Naive B cell (primary cell): Measurements from ENCODE around the gene PEAK1. TPM values are rescaled to one million over a fixed set of nuclear protein-coding genes. Genes with fewer than 3 reads are reported as not detected.

Experiments
- ATAC-seq, 2 donors: fragments of 150-1000 bp; cut with Tn5 transposase; 2 replicates each; pipeline ENCODE4 v1.10.0; 2021; ENCODE audit warnings: low read depth in 2 of 2, mild to moderate bottlenecking in 2 of 2, moderate library complexity in 2 of 2
- DNase-seq: peaks from one replicate; pipeline ENCODE4 v3.0.0; 2022
- H3K27ac Mint-ChIP-seq, 6 donors: one replicate each; pipeline ENCODE4 v1.8.0; 2020 to 2022; ENCODE audit warnings: mild to moderate bottlenecking in 6 of 6, mixed read lengths in 6 of 6, moderate library complexity in 5 of 6, inconsistent platforms in 2 of 6
- H3K27me3 Mint-ChIP-seq, 3 donors: one replicate each; pipeline ENCODE4 v1.8.0; 2021 to 2022; ENCODE audit warnings: mixed read lengths in 3 of 3, mild to moderate bottlenecking in 1 of 3
- H3K36me3 Mint-ChIP-seq, 2 donors: one replicate each; pipeline ENCODE4 v1.8.0; 2020 to 2022; ENCODE audit warnings: mixed read lengths in 2 of 2, inconsistent platforms in 1 of 2, mild to moderate bottlenecking in 1 of 2
- H3K4me1 Mint-ChIP-seq, 3 donors: one replicate each; pipeline ENCODE4 v1.8.0; 2020 to 2022; ENCODE audit warnings: mixed read lengths in 3 of 3, inconsistent platforms in 1 of 3, mild to moderate bottlenecking in 1 of 3, moderate library complexity in 1 of 3
- H3K4me3 Mint-ChIP-seq, 8 donors: one replicate each; pipeline ENCODE4 v1.8.0; 2020 to 2022; ENCODE audit warnings: mild to moderate bottlenecking in 8 of 8, mixed read lengths in 8 of 8, moderate library complexity in 8 of 8, inconsistent platforms in 2 of 8
- H3K9me3 Mint-ChIP-seq, 7 donors: one replicate each; pipeline ENCODE4 v1.8.0; 2020 to 2022; ENCODE audit warnings: mixed read lengths in 7 of 7, mild to moderate bottlenecking in 5 of 7, inconsistent platforms in 2 of 7, moderate library complexity in 1 of 7
- polyA plus RNA-seq, 6 donors: library from polyadenylated mRNA; unstranded; fragments of 300-500 nt; fragmentation: Illumina TruSeq; gene quantifications; one replicate each; pipeline ENCODE4 v1.2.3, GENCODE V29; 2021; ENCODE audit warnings: low read depth in 6 of 6

PEAK1 gene
- polyA plus RNA-seq, 6 donors from 2014 or later: 3.4 to 6.2 (median 4.2) TPM; not detected in 1

GRCh38 chr15:77148191-77148590, 271.7 kb downstream of the PEAK1 start:
- Mint-ChIP-seq H3K27ac (peak overlapping the region in 1 of 6 donors; percentile 22), H3K36me3 (peaks cover 14 to 15% of the 10 kb centered on the region in 2 donors)
- ATAC-seq: no peak

GRCh38 chr15:77145370-77145769, 274.5 kb downstream of the PEAK1 start:
- DNase-seq (no peak), ATAC-seq (no peak)
- peak overlapping the region in 2 of 6 donors; percentile 26 to 69 for H3K27ac Mint-ChIP-seq
- H3K27me3 Mint-ChIP-seq: no peaks in the 10 kb centered on the region
- H3K4me1 Mint-ChIP-seq: no peaks in the 10 kb centered on the region
- peaks cover 0 to 20% (median 12%) of the 10 kb centered on the region in 7 donors for H3K9me3 Mint-ChIP-seq
- peaks cover 29 to 36% of the 10 kb centered on the region in 2 donors for H3K36me3 Mint-ChIP-seq
- no peak overlapping the region for H3K4me3 Mint-ChIP-seq

More at GRCh38 chr15:77148191-77148590, 271.7 kb downstream of the PEAK1 start:
- Mint-ChIP-seq H3K4me1 (no peaks in the 10 kb centered on the region), H3K27me3 (no peaks in the 10 kb centered on the region), H3K4me3 (no peak overlapping the region), H3K9me3 (peaks cover 0 to 5% (median 0%) of the 10 kb centered on the region in 7 donors)
- no peak for DNase-seq

- Mint-ChIP-seq H3K9me3 (peaks cover 0 to 24% (median 17%) of the 10 kb centered on the region in 7 donors), H3K4me1 (no peaks in the 10 kb centered on the region), H3K27ac (no peak overlapping the region), H3K36me3 (peaks cover 29 to 39% of the 10 kb centered on the region in 2 donors), H3K27me3 (no peaks in the 10 kb centered on the region), H3K4me3 (no peak overlapping the region)
- DNase-seq (no peak), ATAC-seq (no peak)
Measured at GRCh38 chr15:77144492-77145070, 275.3 kb downstream of the PEAK1 start.

- H3K4me3 Mint-ChIP-seq: no peak overlapping the region
- H3K27me3 Mint-ChIP-seq: no peaks in the 10 kb centered on the region
- H3K9me3 Mint-ChIP-seq: peaks cover 0 to 24% (median 17%) of the 10 kb centered on the region in 7 donors
- peaks cover 29 to 35% of the 10 kb centered on the region in 2 donors for H3K36me3 Mint-ChIP-seq
- DNase-seq: no peak
- no peaks in the 10 kb centered on the region for H3K4me1 Mint-ChIP-seq
- H3K27ac Mint-ChIP-seq: peak overlapping the region in 1 of 6 donors; percentile 36
- ATAC-seq: no peak
Measured at GRCh38 chr15:77144026-77144425, 275.9 kb downstream of the PEAK1 start.

- DNase-seq: no peak
- Mint-ChIP-seq H3K36me3 (peaks cover 29 to 35% of the 10 kb centered on the region in 2 donors), H3K27ac (peak overlapping the region in 2 of 6 donors; percentile 28 to 36), H3K27me3 (no peaks in the 10 kb centered on the region), H3K4me1 (no peaks in the 10 kb centered on the region), H3K4me3 (no peak overlapping the region), H3K9me3 (peaks cover 0 to 24% (median 17%) of the 10 kb centered on the region in 7 donors)
- no peak for ATAC-seq
Measured at GRCh38 chr15:77143616-77144015, 276.3 kb downstream of the PEAK1 start.

- Mint-ChIP-seq H3K27ac (peak overlapping the region in 2 of 6 donors; percentile 12 to 28), H3K36me3 (peaks cover 29 to 35% of the 10 kb centered on the region in 2 donors), H3K9me3 (peaks cover 0 to 24% (median 17%) of the 10 kb centered on the region in 7 donors), H3K4me1 (no peaks in the 10 kb centered on the region), H3K4me3 (no peak overlapping the region), H3K27me3 (no peaks in the 10 kb centered on the region)
- DNase-seq (no peak), ATAC-seq (no peak)
Measured at GRCh38 chr15:77143191-77143590, 276.7 kb downstream of the PEAK1 start.

GRCh38 chr15:77140220-77140619, 279.7 kb downstream of the PEAK1 start:
- H3K27me3 Mint-ChIP-seq: no peaks in the 10 kb centered on the region
- H3K4me3 Mint-ChIP-seq: no peak overlapping the region
- H3K9me3 Mint-ChIP-seq: peaks cover 5 to 28% (median 19%) of the 10 kb centered on the region in 7 donors
- peaks cover 39 to 49% of the 10 kb centered on the region in 2 donors for H3K36me3 Mint-ChIP-seq
- no peak for DNase-seq
- peaks cover 0 to 7% (median 0%) of the 10 kb centered on the region in 3 donors for H3K4me1 Mint-ChIP-seq
- ATAC-seq: no peak
- H3K27ac Mint-ChIP-seq: no peak overlapping the region

GRCh38 chr15:77139312-77139711, 280.6 kb downstream of the PEAK1 start:
- no peak overlapping the region for H3K27ac Mint-ChIP-seq
- peaks cover 0 to 7% (median 0%) of the 10 kb centered on the region in 3 donors for H3K4me1 Mint-ChIP-seq
- peaks cover 36 to 49% of the 10 kb centered on the region in 2 donors for H3K36me3 Mint-ChIP-seq
- no peaks in the 10 kb centered on the region for H3K27me3 Mint-ChIP-seq
- peaks cover 5 to 28% (median 19%) of the 10 kb centered on the region in 7 donors for H3K9me3 Mint-ChIP-seq
- H3K4me3 Mint-ChIP-seq: no peak overlapping the region
- ATAC-seq (no peak), DNase-seq (no peak)

GRCh38 chr15:77138167-77138522, 281.8 kb downstream of the PEAK1 start:
- no peak overlapping the region for H3K4me3 Mint-ChIP-seq
- peaks cover 0 to 7% (median 3%) of the 10 kb centered on the region in 3 donors for H3K4me1 Mint-ChIP-seq
- H3K9me3 Mint-ChIP-seq: peaks cover 5 to 24% (median 18%) of the 10 kb centered on the region in 7 donors
- H3K36me3 Mint-ChIP-seq: peaks cover 24 to 43% of the 10 kb centered on the region in 2 donors
- H3K27ac Mint-ChIP-seq: no peak overlapping the region
- no peak for DNase-seq
- no peaks in the 10 kb centered on the region for H3K27me3 Mint-ChIP-seq
- ATAC-seq: no peak

- Mint-ChIP-seq H3K4me3 (no peak overlapping the region), H3K9me3 (peaks cover 2 to 11% (median 5%) of the 10 kb centered on the region in 7 donors), H3K4me1 (peaks cover 0 to 7% (median 3%) of the 10 kb centered on the region in 3 donors), H3K27ac (no peak overlapping the region), H3K27me3 (no peaks in the 10 kb centered on the region), H3K36me3 (peaks cover 10 to 26% of the 10 kb centered on the region in 2 donors)
- ATAC-seq (no peak), DNase-seq (no peak)
Measured at GRCh38 chr15:77135181-77135580, 284.7 kb downstream of the PEAK1 start.

- H3K4me3 Mint-ChIP-seq: no peak overlapping the region
- peaks cover 7 to 17% (median 16%) of the 10 kb centered on the region in 3 donors for H3K4me1 Mint-ChIP-seq
- H3K27ac Mint-ChIP-seq: peak overlapping the region in 1 of 6 donors; percentile 31
- H3K9me3 Mint-ChIP-seq: no peaks in the 10 kb centered on the region
- H3K27me3 Mint-ChIP-seq: no peaks in the 10 kb centered on the region
- ATAC-seq (no peak), DNase-seq (no peak)
- H3K36me3 Mint-ChIP-seq: peaks cover 11 to 13% of the 10 kb centered on the region in 2 donors
Measured at GRCh38 chr15:77130315-77130930, 289.5 kb downstream of the PEAK1 start.

GRCh38 chr15:77127626-77128025, 292.3 kb downstream of the PEAK1 start:
- Mint-ChIP-seq H3K36me3 (peaks cover under 1 to 11% of the 10 kb centered on the region in 2 donors), H3K4me1 (peaks cover 26 to 40% (median 35%) of the 10 kb centered on the region in 3 donors), H3K27me3 (no peaks in the 10 kb centered on the region), H3K27ac (peak overlapping the region in 2 of 6 donors; percentile 73 to 87), H3K4me3 (no peak overlapping the region), H3K9me3 (no peaks in the 10 kb centered on the region)
- no peak for DNase-seq
- ATAC-seq: no peak

- no peaks in the 10 kb centered on the region for H3K9me3 Mint-ChIP-seq
- H3K27ac Mint-ChIP-seq: peak overlapping the region in 2 of 6 donors; percentile 15 to 59
- ATAC-seq: no peak
- H3K4me3 Mint-ChIP-seq: no peak overlapping the region
- peaks cover 0 to 11% of the 10 kb centered on the region in 2 donors for H3K36me3 Mint-ChIP-seq
- peaks cover 30 to 46% (median 43%) of the 10 kb centered on the region in 3 donors for H3K4me1 Mint-ChIP-seq
- no peaks in the 10 kb centered on the region for H3K27me3 Mint-ChIP-seq
- no peak for DNase-seq
Measured at GRCh38 chr15:77126529-77127326, 293.2 kb downstream of the PEAK1 start.
